Activated T-helper 1 cell treated with anti-CD3 and anti-CD28 coated beads, Interleukin-12 subunit alpha, Interleukin-12 subunit beta, Interleukin-2, Interleukin-4 antibody, amounts not matched to agents 30 ng/mL and 10 ng/mL and 1 ng/mL, durations not matched to agents 14 hours and 24 hours and 36 hours (primary cell): ENCODE measurements around the gene CACNB4. TPM values are rescaled to one million over a fixed set of nuclear protein-coding genes. Genes with fewer than 3 reads are reported as not detected.
"Not testable (repeated sequence)": the region's sequence is repeated elsewhere in the genome, so short reads cannot be mapped to it uniquely, and the experiment has no call there.

Source experiments
- DNase-seq: peaks from one replicate; pipeline ENCODE4 v3.0.0; 2021; ENCODE audit warnings: low spot score
- H3K27ac Mint-ChIP-seq: one replicate; pipeline ENCODE4 v1.8.0; 2021; ENCODE audit warnings: mild to moderate bottlenecking, mixed read lengths
- H3K27me3 Mint-ChIP-seq: one replicate; pipeline ENCODE4 v1.8.0; 2022; ENCODE audit warnings: mild to moderate bottlenecking, moderate library complexity, mixed read lengths; ENCODE audit not compliant: insufficient read depth
- H3K36me3 Mint-ChIP-seq: one replicate; pipeline ENCODE4 v1.8.0; 2021; ENCODE audit warnings: low read depth, mixed read lengths
- H3K4me1 Mint-ChIP-seq: one replicate; pipeline ENCODE4 v1.8.0; 2021; ENCODE audit warnings: low read depth, mixed read lengths
- H3K4me3 Mint-ChIP-seq: one replicate; pipeline ENCODE4 v1.8.0; 2021; ENCODE audit warnings: mild to moderate bottlenecking, moderate library complexity, mixed read lengths
- H3K9me3 Mint-ChIP-seq: one replicate; pipeline ENCODE4 v1.8.0; 2021; ENCODE audit warnings: mixed read lengths
- intact Hi-C: fragments of 100-400 bp; cut with micrococcal nuclease; formaldehyde crosslinking; loops from one replicate; pipeline ENCODE4 v1.15.1; 2024
- total RNA-seq: library from RNA; stranded (reverse); gene quantifications from 2 replicates; pipeline ENCODE4 v1.2.3, GENCODE V29; 2022

CACNB4 gene
- total RNA-seq, 1 donor from 2014 or later: 0.83 TPM

GRCh38 chr2:152022090-152022489, 76.8 kb downstream of the CACNB4 start:
- intact Hi-C loops: loop anchor here (10.0 kb wide), 2 partner anchors 407 to 537 kb away; no protein-coding TSS in a partner anchor
- Mint-ChIP-seq H3K36me3 (no peaks in the 10 kb centered on the region), H3K27ac (no peak overlapping the region), H3K9me3 (no peaks in the 10 kb centered on the region), H3K4me3 (no peak overlapping the region), H3K27me3 (peaks cover 18% of the 10 kb centered on the region), H3K4me1 (peaks cover 11% of the 10 kb centered on the region)
- DNase-seq: no peak

- not testable (repeated sequence) for H3K9me3 Mint-ChIP-seq, DNase-seq, H3K4me3 Mint-ChIP-seq, H3K4me1 Mint-ChIP-seq, H3K36me3 Mint-ChIP-seq, H3K27ac Mint-ChIP-seq
- intact Hi-C loops: loop anchor here (10.0 kb wide), 2 partner anchors 406 to 536 kb away; no protein-coding TSS in a partner anchor
- peaks cover 18% of the 10 kb centered on the region for H3K27me3 Mint-ChIP-seq
Measured at GRCh38 chr2:152021001-152021400, 77.8 kb downstream of the CACNB4 start.

- no peak overlapping the region for H3K27ac Mint-ChIP-seq
- intact Hi-C loops: loop anchor here (10.0 kb wide), 2 partner anchors 405 to 535 kb away; no protein-coding TSS in a partner anchor
- peaks cover 18% of the 10 kb centered on the region for H3K27me3 Mint-ChIP-seq
- H3K36me3 Mint-ChIP-seq: no peaks in the 10 kb centered on the region
- no peaks in the 10 kb centered on the region for H3K4me1 Mint-ChIP-seq
- no peak for DNase-seq
- H3K4me3 Mint-ChIP-seq: no peak overlapping the region
- H3K9me3 Mint-ChIP-seq: no peaks in the 10 kb centered on the region
Measured at GRCh38 chr2:152019732-152020131, 79.1 kb downstream of the CACNB4 start.

- peaks cover 1% of the 10 kb centered on the region for H3K27me3 Mint-ChIP-seq
- H3K9me3 Mint-ChIP-seq: no peaks in the 10 kb centered on the region
- H3K36me3 Mint-ChIP-seq: no peaks in the 10 kb centered on the region
- DNase-seq: no peak
- H3K27ac Mint-ChIP-seq: no peak overlapping the region
- no peaks in the 10 kb centered on the region for H3K4me1 Mint-ChIP-seq
- intact Hi-C loops: no loop called here
- H3K4me3 Mint-ChIP-seq: no peak overlapping the region
Measured at GRCh38 chr2:152016181-152017120, 82.4 kb downstream of the CACNB4 start.

- Mint-ChIP-seq H3K36me3 (no peaks in the 10 kb centered on the region), H3K9me3 (no peaks in the 10 kb centered on the region), H3K4me3 (no peak overlapping the region)
Measured at GRCh38 chr2:152015552-152015951, 83.3 kb downstream of the CACNB4 start.

GRCh38 chr2:152012697-152013096, 86.1 kb downstream of the CACNB4 start:
- Mint-ChIP-seq H3K4me1 (no peaks in the 10 kb centered on the region), H3K36me3 (no peaks in the 10 kb centered on the region), H3K4me3 (no peak overlapping the region), H3K9me3 (no peaks in the 10 kb centered on the region), H3K27ac (no peak overlapping the region), H3K27me3 (peaks cover 4% of the 10 kb centered on the region)
- intact Hi-C loops: no loop called here
- no peak for DNase-seq

More at GRCh38 chr2:152015552-152015951, 83.3 kb downstream of the CACNB4 start:
- DNase-seq: no peak
- Mint-ChIP-seq H3K27ac (no peak overlapping the region), H3K4me1 (no peaks in the 10 kb centered on the region), H3K27me3 (peaks cover 3% of the 10 kb centered on the region)
- intact Hi-C loops: no loop called here

- H3K9me3 Mint-ChIP-seq: no peaks in the 10 kb centered on the region
- H3K4me1 Mint-ChIP-seq: no peaks in the 10 kb centered on the region
- no peak for DNase-seq
- H3K27ac Mint-ChIP-seq: no peak overlapping the region
- intact Hi-C loops: no loop called here
- no peak overlapping the region for H3K4me3 Mint-ChIP-seq
- no peaks in the 10 kb centered on the region for H3K36me3 Mint-ChIP-seq
- peaks cover 4% of the 10 kb centered on the region for H3K27me3 Mint-ChIP-seq
Measured at GRCh38 chr2:152011724-152012123, 87.1 kb downstream of the CACNB4 start.

GRCh38 chr2:152005607-152006006, 93.2 kb downstream of the CACNB4 start:
- Mint-ChIP-seq H3K27ac (no peak overlapping the region), H3K4me3 (no peak overlapping the region), H3K27me3 (peaks cover 8% of the 10 kb centered on the region), H3K9me3 (no peaks in the 10 kb centered on the region), H3K36me3 (no peaks in the 10 kb centered on the region), H3K4me1 (peaks cover 13% of the 10 kb centered on the region)
- intact Hi-C loops: loop anchor here (2.0 kb wide), 1 partner anchor 177 kb away; the partner anchor contains the start of gene ARL5A
- no peak for DNase-seq

GRCh38 chr2:152003283-152003682, 95.6 kb downstream of the CACNB4 start:
- H3K4me3 Mint-ChIP-seq, H3K36me3 Mint-ChIP-seq, DNase-seq, intact Hi-C loops, H3K27me3 Mint-ChIP-seq, H3K27ac Mint-ChIP-seq, H3K9me3 Mint-ChIP-seq: not testable (repeated sequence)
- H3K4me1 Mint-ChIP-seq: peaks cover 13% of the 10 kb centered on the region

GRCh38 chr2:151999053-151999452, 99.8 kb downstream of the CACNB4 start:
- Mint-ChIP-seq H3K4me1 (peaks cover 1% of the 10 kb centered on the region), H3K36me3 (no peaks in the 10 kb centered on the region), H3K9me3 (no peaks in the 10 kb centered on the region), H3K27ac (no peak overlapping the region), H3K4me3 (no peak overlapping the region), H3K27me3 (peaks cover 2% of the 10 kb centered on the region)
- DNase-seq: no peak
- intact Hi-C loops: loop anchor here (1.0 kb wide), 1 partner anchor 26 kb away; no protein-coding TSS in a partner anchor

- no peak for DNase-seq
- H3K4me3 Mint-ChIP-seq: no peak overlapping the region
- no peaks in the 10 kb centered on the region for H3K36me3 Mint-ChIP-seq
- no peaks in the 10 kb centered on the region for H3K4me1 Mint-ChIP-seq
- H3K27ac Mint-ChIP-seq: no peak overlapping the region
- intact Hi-C loops: no loop called here
- no peaks in the 10 kb centered on the region for H3K9me3 Mint-ChIP-seq
- H3K27me3 Mint-ChIP-seq: peaks cover 2% of the 10 kb centered on the region
Measured at GRCh38 chr2:151996243-151997003, 102.4 kb downstream of the CACNB4 start.

- intact Hi-C loops: no loop called here
- DNase-seq: no peak
- Mint-ChIP-seq H3K27me3 (peaks cover 2% of the 10 kb centered on the region), H3K36me3 (no peaks in the 10 kb centered on the region), H3K4me1 (no peaks in the 10 kb centered on the region), H3K27ac (no peak overlapping the region), H3K4me3 (no peak overlapping the region), H3K9me3 (no peaks in the 10 kb centered on the region)
Measured at GRCh38 chr2:151995161-151995557, 103.7 kb downstream of the CACNB4 start.

- intact Hi-C loops, H3K4me3 Mint-ChIP-seq, H3K27me3 Mint-ChIP-seq, H3K4me1 Mint-ChIP-seq, H3K27ac Mint-ChIP-seq, H3K36me3 Mint-ChIP-seq, DNase-seq, H3K9me3 Mint-ChIP-seq: not testable (repeated sequence)
Measured at GRCh38 chr2:151994178-151994577, 104.7 kb downstream of the CACNB4 start.
